NT2/D1 (cell line): ENCODE results near the gene MRPS23.
A peak's percentile ranks its signal among the peaks of the same experiment; 100 is the strongest.
"Not testable (repeated sequence)": the region's sequence is repeated elsewhere in the genome, so short reads cannot be mapped to it uniquely, and the experiment has no call there.

ENCODE experiments used
- DNase-seq: peaks from one replicate; pipeline ENCODE4 v3.0.0-alpha.2; 2011; ENCODE audit warnings: low read depth, low spot score
- H3K27me3 ChIP-seq: 2 replicates; pipeline ENCODE4 v1.6.0; 2011; ENCODE audit warnings: mild to moderate bottlenecking; ENCODE audit not compliant: insufficient read length, insufficient read depth
- H3K36me3 ChIP-seq: 2 replicates; pipeline ENCODE4 v1.6.1; 2011; ENCODE audit warnings: mild to moderate bottlenecking, low read length, mixed read lengths; ENCODE audit not compliant: insufficient read depth, insufficient read length
- H3K4me1 ChIP-seq: 2 replicates; pipeline ENCODE4 v1.5.1; 2011; ENCODE audit not compliant: insufficient read depth, insufficient read length
- H3K4me3 ChIP-seq: 2 replicates; pipeline ENCODE4 v1.5.1; 2011; ENCODE audit warnings: low read depth; ENCODE audit not compliant: insufficient read length
- H3K9ac ChIP-seq: 2 replicates; pipeline ENCODE4 v1.6.0; 2011; ENCODE audit warnings: low read depth; ENCODE audit not compliant: insufficient read length
- H3K9me3 ChIP-seq: 2 replicates; pipeline ENCODE4 v1.5.1; 2011; ENCODE audit warnings: mild to moderate bottlenecking, low read length; ENCODE audit not compliant: insufficient read depth
- SUZ12 ChIP-seq: IDR thresholded peaks from 2 replicates; pipeline ENCODE4 v1.6.1; 2011; ENCODE audit not compliant: insufficient read length, insufficient read depth; ENCODE audit errors: extremely low read depth
- YY1 ChIP-seq: IDR thresholded peaks from 2 replicates; pipeline ENCODE4 v1.6.1; 2011; ENCODE audit not compliant: insufficient read length, insufficient read depth
- ZNF274 ChIP-seq: IDR thresholded peaks from 2 replicates; pipeline ENCODE4 v1.6.1; 2011; ENCODE audit warnings: mild to moderate bottlenecking, low read depth, low read length

Gene MRPS23

GRCh38 chr17:57853695-57854094, 3.9 kb upstream of the MRPS23 start:
- DNase-seq, result no peak
- no peak overlapping the region for H3K4me3 ChIP-seq
- peaks cover under 1% of the 10 kb centered on the region for H3K4me1 ChIP-seq
- no peaks in the 10 kb centered on the region for H3K27me3 ChIP-seq
- no peak overlapping the region for H3K9ac ChIP-seq
- peaks cover 5% of the 10 kb centered on the region for H3K36me3 ChIP-seq
- TF ChIP-seq YY1 (no peak), ZNF274 (no peak), SUZ12 (no peak)
- no peaks in the 10 kb centered on the region for H3K9me3 ChIP-seq

GRCh38 chr17:57852955-57853328, 3.1 kb upstream of the MRPS23 start:
- H3K36me3 ChIP-seq, result peaks cover 13% of the 10 kb centered on the region
- no peak for TF ChIP-seq ZNF274
- no peak for TF ChIP-seq SUZ12
- no peak for TF ChIP-seq YY1
- no peaks in the 10 kb centered on the region for H3K27me3 ChIP-seq
- DNase-seq, result no peak
- no peak overlapping the region for H3K9ac ChIP-seq
- no peak overlapping the region for H3K4me3 ChIP-seq
- no peaks in the 10 kb centered on the region for H3K4me1 ChIP-seq
- H3K9me3 ChIP-seq, result no peaks in the 10 kb centered on the region

GRCh38 chr17:57852092-57852954, 2.5 kb upstream of the MRPS23 start:
- Histone ChIP-seq H3K4me3 (no peak overlapping the region), H3K9me3 (no peaks in the 10 kb centered on the region), H3K27me3 (no peaks in the 10 kb centered on the region), H3K9ac (no peak overlapping the region), H3K36me3 (peaks cover 17% of the 10 kb centered on the region), H3K4me1 (no peaks in the 10 kb centered on the region)
- DNase-seq, result no peak
- TF ChIP-seq YY1 (no peak), ZNF274 (no peak), SUZ12 (no peak)

- H3K9ac ChIP-seq, result peak overlapping the region; percentile 92
- H3K36me3 ChIP-seq, result peaks cover 35% of the 10 kb centered on the region
- no peaks in the 10 kb centered on the region for H3K27me3 ChIP-seq
- H3K4me3 ChIP-seq, result peak overlapping the region; percentile 94
- no peak for DNase-seq
- no peak for TF ChIP-seq ZNF274
- TF ChIP-seq SUZ12, result no peak
- no peak for TF ChIP-seq YY1
- no peaks in the 10 kb centered on the region for H3K4me1 ChIP-seq
- no peaks in the 10 kb centered on the region for H3K9me3 ChIP-seq
Measured at GRCh38 chr17:57849163-57849873, 526 bp downstream of the MRPS23 start.

- peaks cover 60% of the 10 kb centered on the region for H3K36me3 ChIP-seq
- H3K9me3 ChIP-seq, result not testable (repeated sequence)
Measured at GRCh38 chr17:57846056-57846945, 3.5 kb downstream of the MRPS23 start.

GRCh38 chr17:57842280-57842679, 7.6 kb downstream of the MRPS23 start:
- Histone ChIP-seq H3K27me3 (no peaks in the 10 kb centered on the region), H3K4me1 (no peaks in the 10 kb centered on the region), H3K9ac (no peak overlapping the region), H3K36me3 (peaks cover 79% of the 10 kb centered on the region), H3K9me3 (no peaks in the 10 kb centered on the region), H3K4me3 (no peak overlapping the region)
- TF ChIP-seq ZNF274, result no peak
- TF ChIP-seq YY1, result no peak
- no peak for TF ChIP-seq SUZ12
- no peak for DNase-seq

More at GRCh38 chr17:57846056-57846945, 3.5 kb downstream of the MRPS23 start:
- H3K4me1 ChIP-seq, H3K9ac ChIP-seq, DNase-seq, H3K4me3 ChIP-seq, H3K27me3 ChIP-seq: not testable (repeated sequence)

GRCh38 chr17:57839571-57839923, 10.3 kb downstream of the MRPS23 start:
- Histone ChIP-seq H3K36me3 (peaks cover 68% of the 10 kb centered on the region), H3K27me3 (no peaks in the 10 kb centered on the region), H3K9ac (no peak overlapping the region), H3K4me3 (no peak overlapping the region), H3K9me3 (no peaks in the 10 kb centered on the region), H3K4me1 (no peaks in the 10 kb centered on the region)
- no peak for DNase-seq
- TF ChIP-seq SUZ12 (no peak), ZNF274 (no peak), YY1 (no peak)
